SH-SY5Y (cell line): ENCODE measurements around the gene RBM38.

Experiments used
- GATA2 ChIP-seq: IDR thresholded peaks from 2 replicates; pipeline ENCODE4 v1.6.1; 2011; ENCODE audit warnings: mild to moderate bottlenecking, low read depth, low read length
- GATA3 ChIP-seq: IDR thresholded peaks from 2 replicates; pipeline ENCODE4 v1.6.1; 2011; ENCODE audit warnings: low read depth, mild to moderate bottlenecking, low read length, moderate library complexity

RBM38 gene

DNA sequence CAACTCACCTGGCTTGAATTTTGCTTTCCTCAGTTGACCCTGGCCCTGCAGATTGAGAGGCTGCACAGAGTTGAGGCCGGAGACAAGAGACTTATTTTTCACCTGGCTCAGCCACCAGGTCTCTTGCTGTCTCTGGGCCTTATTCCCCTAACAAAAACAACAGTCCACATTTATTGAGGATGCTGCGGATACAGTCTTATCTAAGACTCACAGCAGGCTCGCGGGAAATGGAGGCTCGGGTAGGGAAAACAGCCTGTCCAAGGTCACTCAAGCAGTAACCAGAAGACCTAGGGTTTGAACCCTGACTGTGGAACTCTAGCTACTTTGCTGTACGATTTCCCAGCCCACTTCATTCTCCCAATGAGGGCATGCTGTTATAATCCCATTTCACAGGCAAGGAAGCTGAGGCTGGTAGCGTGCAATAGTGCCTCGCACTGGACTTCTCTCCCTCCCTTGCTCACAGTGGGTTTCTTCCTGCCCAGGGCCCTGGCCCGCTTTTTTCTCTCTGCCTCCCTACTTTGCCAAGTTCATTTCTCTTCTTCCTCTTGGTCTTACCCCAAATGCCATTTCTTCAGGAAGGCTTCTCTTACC is 57.7 kb downstream of the RBM38 start:
- TF ChIP-seq GATA2 (no peak), GATA3 (no peak)

DNA sequence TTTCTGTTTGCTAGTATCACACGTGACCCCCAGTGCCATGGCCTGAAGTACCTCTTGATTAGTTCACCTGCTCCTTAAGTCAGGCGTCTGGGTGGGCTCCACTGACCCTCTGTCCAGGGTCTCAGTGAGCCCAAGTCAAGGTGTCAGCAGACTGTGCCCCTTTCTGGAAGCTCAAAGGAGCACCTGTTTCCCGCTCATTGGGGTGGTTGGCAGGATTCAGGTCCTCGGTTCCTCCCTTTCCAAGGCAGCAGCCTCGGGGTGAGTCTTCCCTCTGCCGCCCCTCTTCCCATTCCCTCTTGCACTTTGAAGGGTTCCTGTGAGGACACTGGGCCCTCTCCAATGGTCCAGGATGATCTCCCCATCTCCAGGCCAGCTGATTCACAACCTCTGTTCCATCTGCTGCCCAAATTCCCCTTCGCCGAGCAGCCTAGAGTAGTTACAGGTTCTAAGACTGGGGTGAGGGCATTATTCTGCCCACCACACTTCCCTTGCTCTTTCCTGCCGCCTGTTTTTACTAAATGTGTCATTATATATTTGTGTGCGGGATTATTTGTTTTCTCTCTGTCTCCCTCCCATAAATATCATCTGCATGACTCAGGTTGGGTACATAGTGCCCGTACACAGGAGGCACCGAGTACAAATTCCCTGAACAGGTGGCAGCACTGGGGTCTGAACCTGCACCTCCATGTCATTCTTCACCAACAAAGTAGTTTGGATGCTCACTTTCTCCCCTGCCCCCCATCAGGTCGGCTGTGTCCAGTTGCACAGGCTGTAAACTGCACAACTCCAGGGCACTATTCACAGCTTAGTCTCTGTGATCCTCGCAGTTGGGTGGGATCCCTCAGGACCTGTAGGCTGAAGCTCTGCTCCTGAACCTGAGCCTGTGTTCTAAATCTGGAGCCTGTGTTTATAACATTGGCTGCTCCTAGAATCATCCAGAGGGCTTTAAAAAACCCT is 58.5 kb downstream of the RBM38 start:
- TF ChIP-seq GATA2 (no peak), GATA3 (no peak)

DNA sequence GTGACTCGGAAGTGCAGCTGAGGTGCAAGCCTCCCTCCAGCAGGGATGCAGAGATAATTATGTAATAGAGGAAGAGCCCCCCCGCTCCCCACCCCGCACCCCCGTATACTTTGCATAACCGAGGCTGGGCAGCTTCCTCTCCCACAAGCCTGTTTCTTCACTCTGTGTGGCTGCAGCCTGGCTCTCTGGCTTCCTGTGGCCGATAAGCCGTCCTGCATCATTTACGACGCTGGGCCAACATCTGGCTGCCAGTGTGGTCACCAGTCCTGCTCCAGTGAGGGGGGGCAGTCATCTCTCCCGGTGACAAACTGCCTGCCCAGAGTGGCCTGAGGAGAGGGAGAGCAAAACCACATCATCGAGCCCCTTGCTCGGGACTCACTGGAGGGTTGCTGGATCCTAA is 59.2 kb downstream of the RBM38 start:
- TF ChIP-seq GATA2, result 0 out of 2 replicates have a peak, but pooled peaks have one; percentile 10
- no peak for TF ChIP-seq GATA3

DNA sequence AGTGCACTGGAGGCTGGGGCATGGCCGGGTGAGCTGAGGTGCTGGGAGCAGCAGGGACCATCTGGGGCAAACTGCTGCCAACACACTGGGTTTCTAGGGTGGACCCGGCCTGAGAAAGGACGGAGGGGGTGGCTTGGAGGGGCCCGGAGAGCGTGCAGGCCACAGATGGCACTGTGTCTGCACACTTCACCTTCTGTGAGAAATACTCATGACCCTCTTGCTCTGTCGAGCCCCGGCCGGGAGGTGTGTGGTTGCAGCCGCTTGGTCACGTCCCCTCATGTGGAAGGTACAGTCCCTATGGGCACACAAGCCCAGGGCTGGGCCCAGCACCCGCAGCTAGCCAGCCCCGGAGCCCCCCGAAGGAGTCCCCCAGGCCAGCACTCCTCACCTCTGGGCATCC is 59.7 kb downstream of the RBM38 start:
- TF ChIP-seq GATA2, result no peak
- TF ChIP-seq GATA3, result no peak

DNA sequence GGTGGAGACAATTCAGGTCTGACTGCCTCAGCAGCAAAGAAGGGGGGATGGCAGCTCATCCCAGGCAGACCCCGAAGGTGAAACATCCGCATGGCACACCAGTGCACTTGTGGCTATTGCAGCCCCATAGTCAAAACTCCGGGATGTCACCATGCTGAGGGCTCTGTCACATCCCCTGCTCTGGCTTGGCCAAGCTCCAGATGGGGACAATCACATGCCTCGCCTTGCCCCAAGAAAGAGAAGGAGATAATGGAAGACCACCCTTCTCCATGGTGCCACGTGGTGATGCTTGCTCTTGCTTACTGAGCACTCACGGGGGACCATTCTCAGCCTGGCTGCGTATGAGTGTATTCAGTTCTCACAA is 60.2 kb downstream of the RBM38 start:
- TF ChIP-seq GATA3, result no peak
- no peak for TF ChIP-seq GATA2

DNA sequence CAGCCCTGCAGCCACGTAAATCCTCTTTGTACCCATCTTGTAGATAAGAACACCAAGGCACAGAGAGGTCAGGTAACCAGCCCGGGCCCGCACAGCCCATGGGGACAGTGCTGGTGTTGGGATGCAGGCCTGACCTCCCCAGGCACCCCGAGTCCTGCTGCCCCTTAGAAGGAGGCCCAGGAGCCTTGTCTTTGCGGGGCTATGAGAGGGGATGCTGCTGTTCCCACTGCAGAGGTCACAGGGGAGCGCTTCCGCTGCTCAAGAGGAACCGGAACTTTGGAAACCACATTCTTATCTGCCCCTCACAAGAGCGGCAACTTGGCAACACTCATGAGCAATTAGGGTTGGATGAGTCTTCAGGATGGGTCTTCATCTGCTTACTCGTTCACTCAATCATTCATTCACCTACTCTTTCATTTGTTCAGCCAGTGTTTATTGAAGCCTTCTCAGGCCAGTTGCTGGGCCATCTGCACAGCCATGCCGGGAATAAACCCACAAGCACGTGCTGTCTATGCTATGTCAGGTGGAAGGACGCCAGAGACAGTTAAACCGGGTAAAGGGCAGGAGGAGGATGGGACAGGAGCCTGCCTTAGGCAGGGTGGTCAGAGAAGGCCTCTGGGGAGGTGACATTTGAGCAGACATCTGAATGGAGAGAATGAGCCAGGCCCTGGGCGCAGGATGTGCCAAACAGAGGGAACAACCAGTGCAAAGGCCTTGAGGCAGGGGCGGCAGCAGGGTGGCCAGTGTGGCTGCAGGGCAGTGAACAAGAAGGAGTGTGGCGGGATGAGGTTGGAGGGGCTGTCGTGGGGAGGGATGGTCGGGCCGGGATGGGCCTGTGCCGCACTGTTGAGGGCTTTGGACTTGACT is 60.8 kb downstream of the RBM38 start:
- TF ChIP-seq GATA3 (no peak), GATA2 (no peak)

DNA sequence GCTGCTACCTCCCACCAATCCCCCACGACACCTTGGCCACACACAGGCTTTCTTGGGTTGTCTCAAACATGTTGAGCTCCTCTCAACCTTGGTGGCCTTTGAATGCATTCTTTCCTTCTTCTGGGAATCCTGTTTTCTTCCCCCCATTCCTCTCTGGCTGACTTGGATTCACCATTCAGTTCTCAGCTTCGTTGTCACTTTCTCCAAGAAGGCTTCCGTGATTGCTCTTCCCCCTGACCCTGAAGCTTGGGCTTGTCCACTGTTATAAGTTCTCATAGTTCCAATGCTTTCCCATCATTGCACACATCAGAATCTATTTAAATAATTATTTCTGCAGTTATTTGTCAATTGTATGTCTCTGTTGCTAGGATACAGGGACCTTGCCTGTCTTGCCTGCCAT is 64.2 kb downstream of the RBM38 start:
- no peak for TF ChIP-seq GATA3
- no peak for TF ChIP-seq GATA2

DNA sequence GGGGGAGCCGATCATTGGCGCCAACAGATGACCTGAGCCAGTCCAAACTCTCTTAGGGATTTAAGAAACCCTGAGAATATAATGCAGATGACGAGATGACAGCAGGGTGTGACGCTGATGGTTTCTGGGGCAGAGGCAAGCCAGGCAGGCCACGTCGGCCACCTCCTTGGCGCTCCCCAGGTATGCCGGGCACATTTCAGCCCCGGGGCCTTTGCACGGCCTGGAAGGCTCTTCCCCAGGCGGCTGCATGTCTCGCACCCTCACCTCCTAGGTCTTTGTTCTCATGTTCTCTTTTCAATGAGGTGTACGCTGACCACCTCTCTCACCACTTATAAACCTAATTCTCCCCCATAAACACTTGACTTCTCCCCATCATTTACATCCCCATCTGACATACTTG is 64.9 kb downstream of the RBM38 start:
- TF ChIP-seq GATA2 (no peak), GATA3 (no peak)

DNA sequence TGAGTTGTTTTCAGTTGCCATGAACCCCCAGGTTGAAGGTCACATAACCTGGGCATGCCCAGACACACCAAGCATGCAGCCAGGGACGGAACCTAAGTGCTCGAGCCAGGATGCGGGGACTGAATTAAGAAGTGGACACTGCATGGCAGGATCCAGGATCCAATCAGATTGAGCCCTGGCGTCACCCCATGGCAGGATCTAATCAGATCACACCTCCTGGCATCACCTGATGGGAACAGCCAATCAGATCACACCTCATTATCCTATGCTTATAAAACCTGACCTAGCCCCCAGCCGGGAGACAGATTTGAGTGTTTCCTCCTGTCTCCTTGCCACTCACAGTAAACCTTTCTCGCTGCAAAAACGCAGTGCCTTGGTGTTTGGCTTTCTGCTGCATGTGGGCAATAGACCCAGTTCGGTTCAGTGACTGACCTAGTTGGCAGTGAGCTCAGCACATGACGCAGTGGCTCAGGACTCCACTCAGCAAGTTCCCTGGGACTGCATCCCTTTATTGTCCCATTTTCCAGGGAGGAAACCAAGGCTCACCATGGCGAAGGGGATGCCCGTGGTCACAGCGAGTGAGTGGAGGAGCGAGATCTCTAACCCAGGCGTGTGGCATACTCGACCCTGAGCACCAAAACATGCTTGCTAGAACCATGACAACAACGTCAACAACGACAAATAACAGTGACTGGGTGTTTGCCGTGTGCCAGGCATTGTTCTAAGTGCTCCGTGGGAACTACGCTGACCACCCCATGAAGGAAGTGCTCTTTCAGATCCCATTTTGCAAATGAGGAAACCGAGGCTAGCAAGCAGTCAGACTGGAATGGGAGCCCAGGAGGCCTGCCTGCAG is 66.3 kb downstream of the RBM38 start:
- TF ChIP-seq GATA2, result no peak
- TF ChIP-seq GATA3, result no peak

DNA sequence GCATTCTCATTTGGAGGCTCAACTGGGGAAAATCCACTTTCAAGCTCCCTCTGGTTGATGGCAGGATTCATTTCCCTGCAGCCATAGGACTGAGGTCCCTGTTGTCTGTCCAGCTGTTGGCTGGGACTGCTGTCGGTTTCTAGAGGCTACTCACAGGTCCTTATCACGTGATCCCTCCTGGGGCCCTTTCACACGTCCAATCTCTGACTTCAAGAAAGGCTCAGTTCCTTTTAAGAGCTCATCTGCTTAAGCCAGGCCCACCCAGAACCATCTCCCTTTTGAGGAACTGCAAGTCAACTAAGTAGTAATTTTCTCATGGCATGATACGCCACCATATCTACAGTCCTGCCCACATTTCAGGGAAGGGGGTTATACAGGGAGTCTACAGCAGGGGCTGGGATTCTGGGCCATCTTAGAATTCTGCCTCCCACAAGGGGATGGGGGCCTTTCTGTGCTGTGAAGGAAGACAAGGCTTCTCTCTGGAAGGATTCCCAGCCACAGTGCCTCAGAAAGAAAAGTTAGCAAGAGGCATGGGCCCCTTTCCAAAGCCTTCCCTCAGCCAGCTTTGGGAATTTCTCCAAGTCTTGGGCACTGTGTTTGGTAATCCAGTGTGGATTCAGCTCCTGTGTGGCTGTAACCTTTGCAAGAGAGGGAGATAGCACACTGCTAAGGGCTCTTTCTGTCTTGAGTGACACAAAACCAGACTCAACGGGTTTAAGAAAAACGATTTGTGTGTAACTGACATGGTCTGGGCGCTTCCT is 67.4 kb downstream of the RBM38 start:
- TF ChIP-seq GATA3, result no peak
- TF ChIP-seq GATA2, result no peak
